ENCODE data around the gene MAGOHB.

GRCh38 chr12:10567813-10568212 is 45.6 kb downstream of the MAGOHB start:
- TF ChIP-seq ZNF274 (IDR thresholded peaks at IDR 0.05; ENCODE audit: low read depth, low read length) = no peak
- TF ChIP-seq SUZ12 (IDR thresholded peaks at IDR 0.05; ENCODE audit: extremely low read depth, insufficient read depth, insufficient read length) = no peak
- no peak for TF ChIP-seq YY1 (IDR thresholded peaks at IDR 0.05; ENCODE audit: insufficient read depth, insufficient read length)

Measured in NT2/D1 (cell line).